NB4 (cell line): ENCODE data around the gene C11orf16.

Experiments
- CTCF ChIP-seq: IDR thresholded peaks from one replicate; pipeline ENCODE4 v1.5.1; 2012; ENCODE audit warnings: low read depth, low read length
- POLR2A ChIP-seq: IDR thresholded peaks from 2 replicates; pipeline ENCODE4 v1.6.1; 2011; ENCODE audit warnings: mild to moderate bottlenecking; ENCODE audit not compliant: insufficient read length; ENCODE audit errors: extremely low read depth
- TF ChIP-seq, protein P1 (sequence below): IDR thresholded peaks from 2 replicates; pipeline ENCODE4 v1.6.1; 2011; ENCODE audit warnings: low read depth, low read length

GRCh38 chr11:8956860-8957259 is 24.1 kb upstream of the C11orf16 start:
- TF ChIP-seq CTCF: no peak
- no peak for TF ChIP-seq POLR2A
- TF ChIP-seq, protein P1, sequence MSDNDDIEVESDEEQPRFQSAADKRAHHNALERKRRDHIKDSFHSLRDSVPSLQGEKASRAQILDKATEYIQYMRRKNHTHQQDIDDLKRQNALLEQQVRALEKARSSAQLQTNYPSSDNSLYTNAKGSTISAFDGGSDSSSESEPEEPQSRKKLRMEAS: no peak
